CD14-positive monocyte (primary cell): ENCODE measurements around the gene RNF17. TPM values are rescaled to one million over a fixed set of nuclear protein-coding genes. Genes with fewer than 3 reads are reported as not detected.

Source experiments
- DNase-seq, 3 donors: peaks; one replicate each; pipeline ENCODE4 v3.0.0-alpha.2; 2011 to 2022
- H2AFZ ChIP-seq: 2 replicates; pipeline ENCODE4 v1.6.0; 2012; ENCODE audit warnings: mild to moderate bottlenecking, low read depth, low read length, inconsistent platforms; ENCODE audit not compliant: insufficient read depth, poor library complexity, severe bottlenecking
- H3K27ac ChIP-seq, 2 donors: 1 replicate in 1 of 2; 2 replicates in 1 of 2; pipeline ENCODE4 v1.5.1; 2012 to 2013; ENCODE audit warnings: low read length in 2 of 2, control low read depth in 1 of 2, inconsistent platforms in 1 of 2, low read depth in 1 of 2, mild to moderate bottlenecking in 1 of 2
- H3K27me3 ChIP-seq, 2 donors: one replicate each; pipeline versions ENCODE4 v1.6.0 to v1.6.1; 2011 to 2013; ENCODE audit warnings: low read length in 2 of 2; ENCODE audit not compliant: control insufficient read depth in 2 of 2, insufficient read depth in 2 of 2
- H3K36me3 ChIP-seq, 2 donors: replicated peaks in 1 of 2; 1 replicate in 1 of 2; 2 replicates in 1 of 2; pipeline versions ENCODE4 v1.5.1 to v1.6.1; 2012 to 2013; ENCODE audit warnings: low read length in 2 of 2, control low read depth in 1 of 2, inconsistent platforms in 1 of 2, mild to moderate bottlenecking in 1 of 2; ENCODE audit not compliant: insufficient read depth in 2 of 2, control insufficient read depth in 1 of 2
- H3K4me1 ChIP-seq, 2 donors: 1 replicate in 1 of 2; 2 replicates in 1 of 2; pipeline versions ENCODE4 v1.5.1 to v1.6.1; 2012 to 2013; ENCODE audit warnings: low read length in 2 of 2, control low read depth in 1 of 2, inconsistent platforms in 1 of 2, mild to moderate bottlenecking in 1 of 2, moderate library complexity in 1 of 2; ENCODE audit not compliant: insufficient read depth in 2 of 2, control insufficient read depth in 1 of 2
- H3K4me2 ChIP-seq: replicated peaks from 2 replicates; pipeline ENCODE3; 2012; ENCODE audit warnings: low read length, moderate library complexity, mild to moderate bottlenecking; ENCODE audit not compliant: poor library complexity, severe bottlenecking; ENCODE audit errors: extremely low read depth
- H3K4me3 ChIP-seq, 3 experiments: fragments of 200-600 bp in 1 of 3; sonication (generic) in 1 of 3; replicated peaks in 1 of 3; 1 replicate in 2 of 3; 2 replicates in 1 of 3; pipeline ENCODE4 v1.5.1; 2011 to 2013; ENCODE audit warnings: low read length in 3 of 3, mild to moderate bottlenecking in 3 of 3, control low read depth in 2 of 3, low read depth in 2 of 3, inconsistent platforms in 1 of 3, moderate library complexity in 1 of 3
- H3K79me2 ChIP-seq: 2 replicates; pipeline ENCODE4 v1.6.0; 2012; ENCODE audit warnings: mild to moderate bottlenecking, control low read depth, inconsistent platforms, low read length, moderate library complexity; ENCODE audit not compliant: insufficient read depth
- H3K9ac ChIP-seq: 2 replicates; pipeline ENCODE4 v1.6.0; 2017; ENCODE audit warnings: low read length, mild to moderate bottlenecking; ENCODE audit not compliant: insufficient read depth, poor library complexity, severe bottlenecking
- H3K9me3 ChIP-seq, 2 donors: replicated peaks in 1 of 2; 1 replicate in 1 of 2; 2 replicates in 1 of 2; pipeline versions ENCODE4 v1.5.1 to v1.6.1; 2012 to 2013; ENCODE audit warnings: low read length in 2 of 2, control low read depth in 1 of 2; ENCODE audit not compliant: control insufficient read depth in 1 of 2, insufficient read depth in 1 of 2
- H4K20me1 ChIP-seq: 2 replicates; pipeline ENCODE4 v1.6.0; 2012; ENCODE audit warnings: mild to moderate bottlenecking, low read length, control low read depth, moderate library complexity; ENCODE audit not compliant: insufficient read depth
- H3K27ac Mint-ChIP-seq, 7 donors: one replicate each; pipeline ENCODE4 v1.8.0; 2020; ENCODE audit warnings: mild to moderate bottlenecking in 7 of 7, mixed read lengths in 7 of 7, moderate library complexity in 6 of 7, inconsistent platforms in 2 of 7
- H3K27me3 Mint-ChIP-seq, 3 donors: one replicate each; pipeline ENCODE4 v1.8.0; 2021 to 2022; ENCODE audit warnings: low read depth in 3 of 3, mild to moderate bottlenecking in 3 of 3, mixed read lengths in 3 of 3, moderate library complexity in 3 of 3, inconsistent platforms in 1 of 3
- H3K36me3 Mint-ChIP-seq, 2 donors: one replicate each; pipeline ENCODE4 v1.8.0; 2020; ENCODE audit warnings: mixed read lengths in 2 of 2, inconsistent platforms in 1 of 2, mild to moderate bottlenecking in 1 of 2
- H3K4me1 Mint-ChIP-seq: one replicate; pipeline ENCODE4 v1.8.0; 2020; ENCODE audit warnings: mild to moderate bottlenecking, mixed read lengths
- H3K4me3 Mint-ChIP-seq, 2 donors: one replicate each; pipeline ENCODE4 v1.8.0; 2020; ENCODE audit warnings: mild to moderate bottlenecking in 2 of 2, mixed read lengths in 2 of 2, moderate library complexity in 1 of 2
- H3K9me3 Mint-ChIP-seq, 7 donors: one replicate each; pipeline ENCODE4 v1.8.0; 2020 to 2022; ENCODE audit warnings: mixed read lengths in 7 of 7, mild to moderate bottlenecking in 6 of 7, moderate library complexity in 6 of 7, inconsistent platforms in 2 of 7
- WGBS: methylation state at CpG from one replicate; pipeline ENCODE4 v1.1.5; 2013; ENCODE audit warnings: missing lambda C conversion rate; ENCODE audit not compliant: insufficient coverage; 5-methylcytosine and 5-hydroxymethylcytosine counted together
- intact Hi-C, 2 donors: fragments of 100-400 bp; cut with micrococcal nuclease; formaldehyde crosslinking; loops; one replicate each; pipeline versions ENCODE4 v1.15.0 to v1.15.1; 2023
- polyA plus RNA-seq, 3 donors: library from polyadenylated mRNA; depleted of rRNA in 1 of 3; unstranded in 2 of 3; stranded (reverse) in 1 of 3; fragments of 300-500 nt in 2 of 3; fragments of >200 nt in 1 of 3; fragmentation: Illumina TruSeq in 2 of 3; gene quantifications; 1 replicate in 2 of 3; 2 replicates in 1 of 3; pipeline ENCODE4 v1.2.3, GENCODE V29; 2012 to 2021
- TF ChIP-seq, protein P1 (sequence below): fragments of 200-600 bp; IDR thresholded peaks from one replicate; pipeline ENCODE4 v1.8.0; 2022; ENCODE audit warnings: antibody characterized with exemption, mild to moderate bottlenecking

RNF17 gene
- polyA plus RNA-seq, 3 donors, result not detected

- Histone ChIP-seq H3K9me3 (no peaks in the 10 kb centered on the region), H3K36me3 (peaks cover 9 to 56% of the 10 kb centered on the region in 2 donors), H3K79me2 (no peaks in the 10 kb centered on the region), H3K4me2 (no peak overlapping the region), H4K20me1 (no peaks in the 10 kb centered on the region), H3K27me3 (no peaks in the 10 kb centered on the region), H3K4me1 (peaks cover 0 to 4% of the 10 kb centered on the region in 2 donors), H3K4me3 (no peak overlapping the region), H3K9ac (no peak overlapping the region), H2AFZ (no peak overlapping the region), H3K27ac (no peak overlapping the region)
- TF ChIP-seq, protein P1, sequence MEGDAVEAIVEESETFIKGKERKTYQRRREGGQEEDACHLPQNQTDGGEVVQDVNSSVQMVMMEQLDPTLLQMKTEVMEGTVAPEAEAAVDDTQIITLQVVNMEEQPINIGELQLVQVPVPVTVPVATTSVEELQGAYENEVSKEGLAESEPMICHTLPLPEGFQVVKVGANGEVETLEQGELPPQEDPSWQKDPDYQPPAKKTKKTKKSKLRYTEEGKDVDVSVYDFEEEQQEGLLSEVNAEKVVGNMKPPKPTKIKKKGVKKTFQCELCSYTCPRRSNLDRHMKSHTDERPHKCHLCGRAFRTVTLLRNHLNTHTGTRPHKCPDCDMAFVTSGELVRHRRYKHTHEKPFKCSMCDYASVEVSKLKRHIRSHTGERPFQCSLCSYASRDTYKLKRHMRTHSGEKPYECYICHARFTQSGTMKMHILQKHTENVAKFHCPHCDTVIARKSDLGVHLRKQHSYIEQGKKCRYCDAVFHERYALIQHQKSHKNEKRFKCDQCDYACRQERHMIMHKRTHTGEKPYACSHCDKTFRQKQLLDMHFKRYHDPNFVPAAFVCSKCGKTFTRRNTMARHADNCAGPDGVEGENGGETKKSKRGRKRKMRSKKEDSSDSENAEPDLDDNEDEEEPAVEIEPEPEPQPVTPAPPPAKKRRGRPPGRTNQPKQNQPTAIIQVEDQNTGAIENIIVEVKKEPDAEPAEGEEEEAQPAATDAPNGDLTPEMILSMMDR, result no peak
- intact Hi-C loops, result no loop called here
- no peak overlapping the region for H3K27ac Mint-ChIP-seq
- peaks cover 6% of the 10 kb centered on the region for H3K4me1 Mint-ChIP-seq
- H3K9me3 Mint-ChIP-seq, result no peaks in the 10 kb centered on the region
- no peak overlapping the region for H3K4me3 Mint-ChIP-seq
- H3K36me3 Mint-ChIP-seq, result peaks cover 31 to 57% of the 10 kb centered on the region in 2 donors
- H3K27me3 Mint-ChIP-seq, result no peaks in the 10 kb centered on the region
- no peak for DNase-seq
- 100% methylated on average over 1 of the region's 5 CpGs for WGBS
Measured at GRCh38 chr13:24899601-24900000, 135.6 kb downstream of the RNF17 start.

DNA sequence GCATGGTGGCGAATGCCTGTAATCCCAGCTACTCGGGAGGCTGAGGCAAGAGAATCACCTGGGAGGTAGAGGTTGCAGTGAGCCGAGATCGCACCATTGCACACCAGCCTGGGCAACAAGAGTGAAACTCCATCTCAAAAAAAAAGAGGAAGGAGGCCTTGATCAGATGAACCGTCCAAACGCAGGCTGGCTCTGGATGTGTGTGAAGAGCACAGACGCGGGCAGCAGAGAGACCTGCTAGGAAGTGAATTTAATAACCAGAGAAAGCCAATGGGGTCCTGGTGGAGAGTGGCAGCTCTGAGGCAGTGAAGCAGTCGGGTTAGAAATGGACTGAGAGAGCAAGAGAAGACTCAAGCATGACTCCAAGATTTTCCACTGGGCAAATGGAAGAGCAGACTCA lies 136.5 kb downstream of the RNF17 start:
- H3K27me3 Mint-ChIP-seq, result no peaks in the 10 kb centered on the region
- intact Hi-C loops, result no loop called here
- H3K4me1 ChIP-seq, result peaks cover 0 to 4% of the 10 kb centered on the region in 2 donors
- peak in 1 of 3 donors; percentile 5 for DNase-seq
- peak overlapping the region; percentile 42 to 73 for H3K4me3 Mint-ChIP-seq
- no peak overlapping the region for H3K27ac ChIP-seq
- peak overlapping the region; percentile 79 for H2AFZ ChIP-seq
- 46% methylated on average over 9 of the region's 9 CpGs for WGBS
- H3K36me3 ChIP-seq, result peaks cover 9 to 58% of the 10 kb centered on the region in 2 donors
- no peaks in the 10 kb centered on the region for H3K27me3 ChIP-seq
- H4K20me1 ChIP-seq, result no peaks in the 10 kb centered on the region
- H3K9me3 ChIP-seq, result no peaks in the 10 kb centered on the region
- peak overlapping the region; percentile 16 for H3K4me2 ChIP-seq
- TF ChIP-seq, protein P1, result no peak
- H3K27ac Mint-ChIP-seq, result peak overlapping the region in 3 of 7 donors; percentile 16 to 76 (median 21)
- H3K4me3 ChIP-seq, result no peak overlapping the region
- peaks cover 10% of the 10 kb centered on the region for H3K4me1 Mint-ChIP-seq
- no peaks in the 10 kb centered on the region for H3K9me3 Mint-ChIP-seq
- no peak overlapping the region for H3K9ac ChIP-seq
- H3K79me2 ChIP-seq, result no peaks in the 10 kb centered on the region
- peaks cover 31 to 53% of the 10 kb centered on the region in 2 donors for H3K36me3 Mint-ChIP-seq
